T1000 (cell line): Measurements from ENCODE around the gene SMC1A.
"Not testable (repeated sequence)": the region's sequence is repeated elsewhere in the genome, so short reads cannot be mapped to it uniquely, and the experiment has no call there.

Source experiments
- DNase-seq: peaks from one replicate; lab custom pipeline; 2025; ENCODE audit warnings: mixed read lengths; lab: John Stamatoyannopoulos, UW

Gene SMC1A

DNA sequence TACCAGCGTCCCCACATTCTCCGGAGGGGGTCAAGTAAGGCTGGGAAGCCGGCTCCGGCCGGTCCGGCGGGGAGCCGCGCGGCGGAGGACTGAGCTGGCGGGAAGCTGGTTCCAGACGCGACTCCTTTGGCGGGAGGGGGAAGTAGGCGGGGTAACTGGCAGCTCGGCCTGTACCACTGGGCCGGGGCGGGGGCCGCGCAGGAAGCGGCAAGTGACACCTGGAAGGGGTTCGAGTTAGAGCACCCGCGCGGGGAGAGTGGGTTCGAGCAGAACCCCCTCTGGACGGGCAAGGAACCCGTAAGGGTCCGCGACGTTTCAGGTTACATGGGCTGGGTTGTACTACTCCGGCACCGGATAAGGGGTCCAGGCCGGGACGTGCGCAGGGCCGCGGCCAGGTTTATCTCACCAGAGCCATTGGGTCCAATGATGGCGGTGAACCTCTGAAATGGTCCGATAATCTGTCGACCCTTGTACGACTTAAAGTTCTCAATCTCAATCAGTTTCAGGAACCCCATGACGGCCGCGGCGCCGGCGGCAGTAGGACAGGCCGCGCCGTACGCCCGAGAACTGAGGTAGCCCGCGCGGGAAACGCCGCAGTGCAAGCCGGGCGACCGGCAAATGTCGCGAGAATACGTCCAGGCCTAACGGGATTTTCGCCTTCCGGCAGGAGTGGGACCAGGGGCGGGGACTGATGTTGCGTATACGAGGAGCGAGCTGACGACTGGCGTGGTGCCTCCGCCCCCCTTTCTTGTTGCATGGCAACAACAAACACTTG is at the start of gene SMC1A:
TSS of gene SMC1A (minus strand) at position 569 of the 775 bp plus-strand sequence. CDS start at position 515, 54 bp downstream.
- peak; percentile 98 for DNase-seq

DNA sequence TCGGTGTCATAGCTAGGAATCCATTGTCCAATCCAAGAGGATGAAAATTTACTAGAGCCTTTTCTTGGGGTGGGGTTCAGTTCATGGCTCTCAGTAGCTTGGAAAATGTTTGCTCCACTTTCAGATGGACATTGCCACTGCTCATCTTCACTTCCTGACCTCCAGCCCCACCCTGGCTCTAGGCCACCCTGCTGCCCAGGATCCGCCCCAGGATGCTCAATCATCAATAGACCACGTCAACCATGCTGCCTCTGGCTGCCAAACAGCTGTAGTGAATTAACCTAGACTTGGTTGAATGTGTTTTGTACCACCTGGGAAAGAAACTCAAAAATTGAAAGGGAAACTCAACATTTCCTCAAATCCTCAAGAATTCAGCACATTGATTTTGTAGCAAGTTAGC is 48.9 kb upstream of the SMC1A start:
- DNase-seq, result no peak

GRCh38 chrX:53468659-53469058 is 46.2 kb upstream of the SMC1A start:
- not testable (repeated sequence) for DNase-seq

- DNase-seq, result no peak
These were observed 35.6 kb upstream of the SMC1A start for GRCh38 chrX:53458082-53458481.

- no peak for DNase-seq
These were observed 33.8 kb upstream of the SMC1A start for GRCh38 chrX:53456254-53456653.

- DNase-seq, result no peak
These were observed 30.4 kb upstream of the SMC1A start for GRCh38 chrX:53452812-53453211.

GRCh38 chrX:53449632-53450031 is 27.2 kb upstream of the SMC1A start:
- no peak for DNase-seq

- no peak for DNase-seq
These were observed 25.0 kb upstream of the SMC1A start for GRCh38 chrX:53447441-53447840.

GRCh38 chrX:53445977-53446376 is 23.5 kb upstream of the SMC1A start:
- DNase-seq, result no peak

DNA sequence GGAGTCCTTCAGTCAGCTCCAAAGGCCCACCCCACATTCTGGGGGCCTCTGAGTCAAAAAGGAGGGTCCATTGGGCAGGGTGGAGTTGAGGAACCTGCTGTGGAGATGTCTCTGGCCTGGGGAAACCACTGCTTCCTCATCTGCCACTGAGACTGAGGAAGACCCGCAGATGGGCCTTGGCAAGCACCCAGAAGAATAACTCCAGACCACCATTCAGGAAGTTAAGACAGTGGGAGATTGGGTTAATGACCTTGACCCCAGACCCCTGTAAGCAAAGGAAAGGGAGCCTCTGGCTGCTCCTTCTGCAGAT is 19.8 kb upstream of the SMC1A start:
- DNase-seq, result no peak

DNA sequence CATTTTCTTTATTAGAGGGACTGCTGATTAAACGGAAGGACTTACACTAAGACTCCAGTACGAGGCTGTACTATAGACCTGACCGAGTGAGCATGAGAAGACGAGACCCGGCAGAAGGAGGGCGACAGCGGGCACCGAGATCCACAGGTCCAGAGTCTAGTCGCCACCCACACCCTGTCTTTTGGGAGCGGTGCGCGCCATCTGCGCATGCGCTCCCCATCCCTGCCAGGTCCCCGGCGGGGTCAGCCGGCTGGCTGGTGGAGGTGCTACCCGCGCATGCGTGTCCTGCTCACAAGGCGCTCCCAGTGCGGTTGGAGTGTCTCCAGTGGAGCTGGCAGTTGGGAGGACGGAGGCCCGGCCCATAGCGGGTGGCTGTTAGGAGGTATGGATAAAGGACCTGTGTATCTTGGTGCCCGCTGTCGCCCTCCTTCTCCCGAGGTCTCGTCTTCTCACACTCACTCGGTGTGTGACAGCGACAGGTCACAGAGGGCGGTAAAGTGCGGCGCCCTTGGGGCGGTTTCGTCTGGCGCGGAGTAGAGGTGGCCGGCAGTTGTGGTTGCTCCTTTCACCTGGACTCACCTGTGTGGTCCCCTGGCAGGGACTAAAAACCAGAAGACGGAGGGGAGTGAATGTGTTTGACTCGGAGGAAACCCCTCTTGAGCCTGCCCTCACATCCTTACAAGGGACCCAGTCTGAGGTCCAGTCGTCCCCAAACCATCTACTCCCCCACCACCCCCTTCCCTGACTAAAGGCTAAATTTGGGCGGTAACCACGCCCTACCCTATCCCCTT is 19.3 kb upstream of the SMC1A start:
- peak; percentile 73 for DNase-seq

- DNase-seq, result peak; percentile 47
These were observed 18.4 kb upstream of the SMC1A start for GRCh38 chrX:53440621-53441517.

- no peak for DNase-seq
These were observed 17.6 kb upstream of the SMC1A start for GRCh38 chrX:53440101-53440500.

GRCh38 chrX:53438832-53439230 is 16.4 kb upstream of the SMC1A start:
- DNase-seq, result no peak

GRCh38 chrX:53438174-53438831 is 15.8 kb upstream of the SMC1A start:
- DNase-seq, result no peak

DNA sequence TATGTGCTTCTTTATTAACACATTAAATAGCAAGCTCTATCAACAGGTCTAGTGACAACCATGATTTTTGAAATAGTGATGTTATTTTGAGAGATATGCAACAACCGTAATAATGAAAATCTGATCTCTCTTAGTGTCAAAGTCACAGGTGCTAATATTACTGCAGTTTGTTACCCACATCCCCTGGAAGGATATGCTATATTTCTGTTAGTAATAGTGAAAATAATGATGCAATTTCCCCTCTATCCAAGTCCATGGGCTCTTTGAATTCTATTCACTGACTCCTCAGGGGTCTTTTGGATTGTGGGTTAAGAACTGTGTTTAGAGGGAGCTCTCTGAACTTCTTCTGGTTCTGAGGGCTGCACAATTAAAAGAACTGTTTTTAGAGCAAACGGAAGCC is 14.8 kb upstream of the SMC1A start:
- DNase-seq, result no peak

DNA sequence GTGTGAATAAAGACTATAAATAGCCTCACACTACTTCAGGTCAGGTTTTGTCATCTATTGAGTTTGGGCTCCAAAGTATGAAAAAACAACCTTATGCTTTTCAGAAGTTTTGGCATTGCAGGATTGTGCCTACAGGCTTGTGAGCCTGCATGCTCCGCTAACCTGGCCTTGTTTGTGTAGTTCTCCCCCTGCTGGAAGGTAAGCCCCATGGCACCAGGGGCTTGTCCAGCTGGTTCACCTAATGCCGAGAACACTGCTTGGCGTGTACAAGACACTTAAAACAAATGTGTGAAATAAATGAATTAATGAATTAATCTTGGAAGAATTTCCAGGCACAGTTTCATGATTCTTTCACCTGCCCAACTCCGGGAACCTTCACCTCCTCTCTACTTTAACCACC is 13.5 kb upstream of the SMC1A start:
- DNase-seq, result peak; percentile 22

- DNase-seq, result peak; percentile 82
These were observed 11.5 kb upstream of the SMC1A start, which contains the start of gene HSD17B10 for GRCh38 chrX:53433651-53434639. HSD17B10 (minus strand) TSS chrX:53434370; CDS start chrX:53434345, 25 bp downstream.

DNA sequence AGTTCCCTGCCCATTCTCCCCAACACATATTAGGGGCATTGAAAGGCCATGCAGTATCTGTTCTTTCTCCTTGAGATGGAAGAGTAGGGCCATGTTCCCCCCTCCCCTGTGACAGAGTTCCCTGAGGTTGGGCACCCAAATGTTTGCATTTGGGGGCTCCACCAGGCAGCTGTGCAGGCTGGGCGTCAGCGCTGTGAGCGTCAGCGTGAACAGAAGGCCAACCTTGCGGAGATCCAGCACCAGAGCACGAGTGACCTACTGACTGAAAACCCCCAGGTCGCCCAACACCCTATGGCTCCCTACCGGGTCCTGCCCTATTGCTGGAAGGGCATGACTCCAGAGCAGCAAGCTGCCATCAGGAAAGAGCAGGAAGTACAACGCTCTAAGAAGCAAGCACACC is 7.8 kb upstream of the SMC1A start:
- no peak for DNase-seq

DNA sequence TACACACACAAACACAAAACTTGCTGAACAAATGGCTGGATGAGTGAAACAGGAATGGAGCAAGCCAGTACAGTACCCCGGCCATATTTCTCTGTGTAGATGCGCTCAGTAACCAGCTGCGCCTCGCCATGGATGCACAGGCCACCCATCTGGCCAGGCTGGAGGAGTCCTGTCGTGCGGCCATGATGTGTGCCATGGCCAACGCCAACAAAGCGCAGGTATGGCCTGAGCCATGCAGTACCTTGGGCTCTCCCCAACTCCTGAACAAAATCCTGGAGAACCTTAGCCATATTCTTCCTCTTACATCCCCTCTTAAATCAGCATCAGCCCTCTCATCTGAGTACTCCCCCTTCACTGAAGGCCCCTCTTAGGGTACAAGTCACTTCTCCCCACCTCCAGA is 7.3 kb upstream of the SMC1A start:
- DNase-seq, result no peak
